ENCODE data around the gene PRDM16.

Gene PRDM16

DNA sequence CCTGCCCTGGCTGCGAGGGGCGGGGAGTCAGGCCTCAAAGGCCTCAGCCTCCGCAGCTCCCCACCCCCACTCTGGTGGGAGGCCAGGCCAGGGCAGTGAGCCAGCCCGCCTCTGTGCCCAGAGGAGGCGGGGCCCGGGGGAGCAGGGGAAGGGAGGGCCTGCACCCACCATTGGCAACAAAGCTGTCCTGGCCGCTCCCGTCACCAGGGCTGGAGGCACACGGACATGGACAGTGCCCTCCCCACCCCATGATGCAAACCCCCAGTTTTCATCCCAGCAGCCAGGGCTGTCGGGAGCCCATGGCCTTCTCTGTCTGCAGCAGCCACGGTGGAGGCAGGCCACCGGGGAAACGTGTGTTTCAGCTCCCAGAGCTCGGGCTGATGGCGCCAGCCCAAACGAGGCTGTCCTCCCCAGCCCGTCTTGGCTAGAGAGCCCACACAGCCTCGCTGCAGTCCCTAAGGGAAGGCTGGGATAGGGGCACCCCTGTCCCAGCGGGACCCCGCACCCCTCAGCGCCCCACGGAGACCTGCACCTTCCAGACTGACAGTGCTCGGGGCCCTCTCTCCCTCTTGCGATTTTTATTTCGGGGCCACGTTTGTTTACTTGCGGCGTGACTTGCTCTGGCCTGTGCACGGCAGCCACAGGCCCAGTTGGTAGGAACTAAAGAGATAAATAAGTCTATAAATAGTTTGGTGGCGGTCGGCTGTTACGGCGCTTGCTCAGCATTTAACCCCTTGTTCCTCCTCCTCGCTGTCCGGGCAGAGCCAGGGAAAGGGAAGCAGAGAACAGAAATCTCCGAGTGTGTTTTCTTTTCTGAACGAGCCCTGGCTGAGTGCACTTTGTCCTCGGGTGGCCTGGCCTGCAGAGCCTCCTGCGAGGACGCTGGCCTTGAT is 101.8 kb downstream of the PRDM16 start:
- DNase-seq: no peak

DNA sequence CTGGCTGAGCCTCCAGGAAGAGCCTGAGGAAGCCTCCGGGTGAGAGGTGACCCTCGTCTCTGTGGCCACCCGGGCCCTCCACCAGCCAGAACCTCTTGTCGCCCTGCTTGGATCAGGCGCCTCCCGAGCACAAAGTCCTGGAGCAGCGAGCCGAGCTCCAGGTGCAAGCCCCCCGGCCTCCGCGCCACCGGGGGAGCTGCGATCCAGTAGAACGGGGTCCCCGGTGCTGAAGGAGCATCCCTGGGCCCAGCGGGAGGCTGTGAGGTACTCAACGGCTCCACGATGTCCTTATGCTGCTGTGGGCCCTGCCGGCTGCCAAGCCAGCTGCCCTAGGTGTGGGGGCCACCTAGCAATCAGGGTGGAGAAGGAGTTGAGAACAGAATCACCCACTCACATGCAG is 102.8 kb downstream of the PRDM16 start:
- DNase-seq: no peak

- no peak for DNase-seq
Observed at GRCh38 chr1:3172431-3173380, 103.7 kb downstream of the PRDM16 start.

- DNase-seq: no peak
Observed at GRCh38 chr1:3173381-3173980, 104.5 kb downstream of the PRDM16 start.

- no peak for DNase-seq
Observed at GRCh38 chr1:3174487-3175247, 105.7 kb downstream of the PRDM16 start.

DNA sequence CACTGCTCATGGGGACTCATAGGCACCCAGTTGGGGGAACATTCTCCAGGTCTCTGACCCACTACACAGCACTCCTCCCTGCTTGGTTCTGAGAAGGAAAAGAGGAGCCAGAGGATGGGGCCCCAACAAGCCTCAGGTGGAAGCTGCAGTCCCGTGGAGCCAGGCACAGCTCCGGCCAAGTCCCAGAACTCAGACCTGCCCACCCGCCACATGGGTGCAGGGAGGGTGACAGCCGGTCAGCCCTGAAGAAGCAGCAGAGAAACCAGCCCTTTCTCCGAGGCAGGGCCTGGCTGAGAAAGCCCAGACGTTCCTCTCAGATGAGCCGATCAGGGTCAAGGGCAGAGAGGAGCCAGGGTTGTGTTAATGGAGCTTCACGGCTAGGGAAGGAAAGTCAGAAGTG is 106.5 kb downstream of the PRDM16 start:
- DNase-seq: no peak

- no peak for DNase-seq
Observed at GRCh38 chr1:3176028-3176427, 107.0 kb downstream of the PRDM16 start.

GRCh38 chr1:3176820-3177219 is 107.8 kb downstream of the PRDM16 start:
- no peak for DNase-seq

DNA sequence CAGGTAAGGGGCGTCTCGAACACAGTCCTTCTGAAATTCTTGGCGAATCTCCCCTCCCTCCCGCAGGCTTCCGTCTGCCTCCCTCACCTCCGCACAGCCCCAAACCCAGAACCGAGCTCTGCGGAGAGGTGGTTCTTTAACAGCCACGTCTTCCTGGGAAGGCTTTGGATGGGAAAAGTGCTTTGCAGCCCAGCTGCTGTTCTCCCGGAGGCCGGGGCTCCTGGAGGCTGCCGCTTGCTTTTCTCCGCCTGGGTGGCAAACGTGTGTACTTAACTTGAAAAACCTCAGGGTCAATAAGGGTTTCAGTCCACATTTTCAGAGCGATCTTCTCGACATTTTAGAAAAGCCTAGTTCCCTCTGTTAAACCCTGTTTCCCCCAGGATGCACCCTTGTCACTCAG is 109.3 kb downstream of the PRDM16 start:
- no peak for DNase-seq

DNA sequence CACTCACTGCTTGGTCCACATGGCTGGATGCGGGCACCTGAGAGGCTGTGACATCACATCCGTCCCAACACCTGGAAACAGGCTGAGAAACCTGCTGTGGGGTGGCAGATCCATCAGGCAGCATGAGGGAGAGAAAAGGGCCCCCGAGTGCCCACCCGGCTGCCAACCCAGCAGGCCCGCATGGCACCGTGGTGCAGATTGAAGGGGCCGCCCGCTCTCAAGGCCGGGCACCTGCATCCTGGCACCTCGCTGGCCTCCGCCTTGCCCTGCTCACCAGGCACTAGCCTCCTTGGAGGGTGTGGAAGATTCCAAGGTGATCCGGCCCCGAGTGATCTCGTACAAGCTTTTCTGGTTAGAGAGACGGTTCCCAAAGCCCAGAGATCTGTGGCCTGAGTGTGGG is 110.5 kb downstream of the PRDM16 start:
- DNase-seq: no peak

GRCh38 chr1:3180915-3181314 is 111.9 kb downstream of the PRDM16 start:
- no peak for DNase-seq

GRCh38 chr1:3181956-3182355 is 113.0 kb downstream of the PRDM16 start:
- no peak for DNase-seq

- DNase-seq: no peak
Observed at GRCh38 chr1:3183411-3183810, 114.4 kb downstream of the PRDM16 start.

DNA sequence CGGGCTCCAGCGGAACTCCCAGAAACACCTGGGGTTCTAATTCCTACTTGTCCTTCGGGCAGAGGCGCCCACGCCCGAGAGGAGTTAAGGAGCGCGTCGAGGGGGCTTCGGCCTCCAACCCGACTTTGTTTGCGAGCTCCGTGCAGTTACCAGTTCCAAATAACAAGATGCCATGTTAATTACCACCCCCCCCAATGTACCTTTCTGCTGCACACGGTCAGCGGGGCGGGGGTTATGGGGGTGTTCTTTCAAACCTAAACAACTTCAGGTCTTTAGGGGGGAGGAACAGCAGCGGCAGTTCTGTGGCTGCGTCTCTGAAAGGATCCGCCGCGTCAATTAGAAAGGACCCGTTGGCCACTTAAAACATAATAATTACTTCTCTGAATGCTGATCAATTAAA is 114.8 kb downstream of the PRDM16 start:
- no peak for DNase-seq

DNA sequence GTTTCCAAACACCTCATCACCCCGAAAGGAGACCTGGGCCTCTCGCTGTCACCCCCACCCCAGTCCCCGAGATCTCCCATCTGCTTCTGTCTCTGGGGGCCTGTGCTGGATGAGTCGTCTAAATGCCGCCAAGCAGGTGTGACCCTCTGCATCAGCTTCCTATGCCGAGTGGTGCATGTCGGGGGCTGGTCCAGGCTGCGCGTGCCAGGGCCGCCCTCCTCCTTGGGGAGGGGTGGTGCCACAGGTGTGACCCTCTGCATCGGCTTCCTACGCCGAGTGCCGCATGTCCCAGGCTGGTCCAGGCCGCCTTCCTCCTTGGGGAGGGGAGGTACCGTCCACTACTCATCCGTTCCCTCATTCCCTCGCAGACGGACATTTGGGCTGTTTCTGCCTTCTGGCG is 115.7 kb downstream of the PRDM16 start:
- no peak for DNase-seq

DNA sequence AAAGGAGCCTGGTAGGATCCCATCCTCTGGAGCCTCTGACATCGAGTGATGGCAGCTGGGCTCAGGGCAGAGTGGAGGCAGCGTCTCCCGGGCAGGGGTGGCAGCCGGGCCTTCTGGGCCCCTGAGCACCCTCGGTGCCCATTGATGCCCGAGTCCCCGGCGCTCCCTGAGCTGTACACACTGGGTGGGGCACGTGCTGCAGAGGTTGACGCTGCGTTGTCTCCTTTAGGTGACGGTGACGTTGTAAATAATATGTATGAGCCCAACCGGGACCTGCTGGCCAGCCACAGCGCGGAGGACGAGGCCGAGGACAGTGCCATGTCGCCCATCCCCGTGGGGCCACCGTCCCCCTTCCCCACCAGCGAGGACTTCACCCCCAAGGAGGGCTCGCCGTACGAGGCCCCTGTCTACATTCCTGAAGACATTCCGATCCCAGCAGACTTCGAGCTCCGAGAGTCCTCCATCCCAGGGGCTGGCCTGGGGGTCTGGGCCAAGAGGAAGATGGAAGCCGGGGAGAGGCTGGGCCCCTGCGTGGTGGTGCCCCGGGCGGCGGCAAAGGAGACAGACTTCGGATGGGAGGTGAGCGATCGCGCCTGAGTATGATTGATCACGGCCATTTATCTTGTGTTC is 117.0 kb downstream of the PRDM16 start:
- DNase-seq: no peak

DNA sequence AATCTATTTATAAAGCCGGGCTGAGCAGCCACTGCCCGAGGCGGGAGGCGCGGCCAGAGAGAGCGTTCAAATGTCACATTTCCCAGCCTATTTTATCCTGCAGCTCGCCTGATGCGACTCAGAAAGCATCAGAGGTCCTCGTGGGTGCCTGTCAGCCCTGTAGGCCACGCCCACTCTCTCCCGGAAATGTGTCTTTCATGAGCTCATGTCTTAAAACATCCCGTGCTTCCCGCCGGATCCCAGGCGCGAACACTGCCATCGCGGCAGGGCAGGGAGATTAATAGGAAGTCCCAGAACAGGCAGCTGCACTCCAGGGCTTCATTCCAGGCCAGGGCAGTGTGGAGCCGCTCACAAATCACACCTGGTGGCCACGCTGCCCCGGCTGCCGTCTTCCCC is 117.5 kb downstream of the PRDM16 start:
- no peak for DNase-seq

DNA sequence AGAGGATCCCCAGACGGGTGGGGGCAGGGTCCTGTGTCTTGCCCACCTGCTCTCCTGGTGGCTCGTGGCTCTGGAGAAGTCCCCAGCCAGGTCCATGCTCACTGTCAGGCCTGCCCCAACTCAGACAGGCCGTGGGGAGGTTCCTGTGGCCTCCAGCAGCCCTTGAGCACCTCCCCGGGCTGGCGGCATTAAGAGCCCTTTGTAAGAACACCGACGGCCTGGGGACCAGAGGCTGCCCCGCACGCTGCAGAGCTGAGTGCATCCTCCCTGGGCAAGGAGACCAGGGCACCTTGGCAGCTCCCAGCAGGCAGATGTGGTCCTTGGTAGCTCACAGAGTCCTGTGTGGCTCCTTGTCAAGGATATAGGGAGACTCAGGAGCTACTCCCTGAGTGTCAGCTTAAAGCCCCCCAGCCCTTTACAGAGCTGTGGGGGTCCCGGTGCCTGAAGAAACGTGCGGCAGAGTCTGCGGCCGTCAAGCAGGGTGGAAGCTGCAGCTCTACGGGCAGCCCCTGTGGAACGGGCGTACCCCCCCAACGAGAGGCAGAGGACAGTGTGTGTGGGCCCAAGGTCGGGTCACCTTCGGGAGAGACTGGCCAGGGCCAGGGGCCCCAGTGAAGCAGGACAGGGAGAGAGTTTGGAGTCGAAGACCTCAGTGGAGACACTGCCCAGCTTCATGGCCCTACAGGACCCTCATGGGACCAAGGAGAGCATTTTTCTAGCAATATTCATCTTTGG is 118.6 kb downstream of the PRDM16 start:
- no peak for DNase-seq

DNA sequence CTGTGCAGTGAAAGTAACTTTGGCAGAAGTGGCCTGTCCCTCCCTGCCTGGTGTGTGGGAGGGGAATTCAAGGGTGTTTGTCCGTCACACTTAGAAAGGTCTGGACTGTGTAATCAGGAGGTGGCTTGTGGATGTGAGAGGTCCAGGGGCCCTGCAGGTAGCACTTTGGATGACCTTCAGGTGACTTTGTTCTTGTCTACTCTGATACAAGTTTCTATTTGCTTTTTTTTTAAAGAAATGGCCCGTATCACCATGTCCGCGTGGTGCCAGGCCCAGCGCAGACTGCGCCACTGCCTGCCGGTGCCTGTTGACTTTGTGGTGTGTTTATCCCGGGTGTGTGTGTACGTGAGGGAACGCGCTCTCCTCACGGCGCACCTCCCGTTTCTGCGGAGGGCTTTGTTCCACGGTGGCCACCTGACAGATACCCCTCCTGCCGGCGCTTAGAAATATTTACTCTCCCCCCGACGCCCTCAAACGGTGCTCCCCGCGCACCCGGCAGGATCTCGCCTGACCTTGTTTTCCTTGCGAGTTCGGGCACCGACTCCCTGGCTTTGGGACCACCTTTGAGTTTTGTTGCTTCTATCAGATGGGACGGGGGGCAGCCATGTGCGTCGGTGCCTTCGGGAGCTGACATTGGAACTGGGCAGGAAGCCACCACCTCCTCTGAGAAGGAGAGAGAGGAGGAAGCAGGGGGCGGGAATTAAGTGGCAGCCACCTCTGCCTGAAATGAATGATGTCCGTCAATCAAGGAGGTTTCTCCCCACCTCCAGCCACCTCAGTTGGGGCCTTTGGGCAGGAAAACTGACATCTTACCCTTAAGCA is 119.4 kb downstream of the PRDM16 start:
- no peak for DNase-seq

GRCh38 chr1:3190256-3191041 is 121.4 kb downstream of the PRDM16 start:
- no peak for DNase-seq
